GM21737 (cell line): Measurements from ENCODE around the gene POMP.
A peak's percentile ranks its signal among the peaks of the same experiment; 100 is the strongest.
"Not testable (repeated sequence)": the region's sequence is repeated elsewhere in the genome, so short reads cannot be mapped to it uniquely, and the experiment has no call there.

ENCODE experiments used
- ATAC-seq: cut with Tn5 transposase; IDR thresholded peaks from one replicate; pipeline ENCODE4 v1.9.1; 2021; ENCODE audit warnings: mild to moderate bottlenecking, moderate library complexity; ENCODE audit not compliant: unreplicated experiment

Gene POMP

GRCh38 chr13:28685892-28686291, 27.0 kb downstream of the POMP start:
- ATAC-seq: no peak

- not testable (repeated sequence) for ATAC-seq
These were observed 34.9 kb downstream of the POMP start for GRCh38 chr13:28693605-28694491.

- no peak for ATAC-seq
These were observed 38.5 kb downstream of the POMP start for GRCh38 chr13:28697441-28697840.

GRCh38 chr13:28699246-28699645, 40.3 kb downstream of the POMP start:
- no peak for ATAC-seq

GRCh38 chr13:28704282-28704681, 45.4 kb downstream of the POMP start:
- ATAC-seq: no peak

GRCh38 chr13:28704919-28705318, 46.0 kb downstream of the POMP start:
- no peak for ATAC-seq

- no peak for ATAC-seq
These were observed 46.6 kb downstream of the POMP start for GRCh38 chr13:28705461-28706083.

- ATAC-seq: peak; percentile 96
These were observed 48.9 kb downstream of the POMP start for GRCh38 chr13:28707629-28708427.

GRCh38 chr13:28710161-28710560, 51.2 kb downstream of the POMP start:
- ATAC-seq: no peak

GRCh38 chr13:28714651-28715050, 55.7 kb downstream of the POMP start:
- no peak for ATAC-seq

- ATAC-seq: no peak
These were observed 57.6 kb downstream of the POMP start for GRCh38 chr13:28716511-28716910.

- no peak for ATAC-seq
These were observed 58.2 kb downstream of the POMP start for GRCh38 chr13:28717170-28717569.

- ATAC-seq: no peak
These were observed 59.2 kb downstream of the POMP start for GRCh38 chr13:28718196-28718542.

- ATAC-seq: peak; percentile 98
These were observed 59.8 kb downstream of the POMP start, which contains the start of gene SLC46A3 for GRCh38 chr13:28718543-28719226. Gene SLC46A3, minus strand, starts transcription at chr13:28718970. Its CDS starts 972 bp downstream, at chr13:28717998.

- ATAC-seq: no peak
These were observed 60.5 kb downstream of the POMP start for GRCh38 chr13:28719227-28720055.

GRCh38 chr13:28723806-28724205, 64.9 kb downstream of the POMP start:
- no peak for ATAC-seq

- no peak for ATAC-seq
These were observed 66.2 kb downstream of the POMP start for GRCh38 chr13:28725046-28725610.
